Measurements from ENCODE around the gene STAG1.

Gene STAG1

DNA sequence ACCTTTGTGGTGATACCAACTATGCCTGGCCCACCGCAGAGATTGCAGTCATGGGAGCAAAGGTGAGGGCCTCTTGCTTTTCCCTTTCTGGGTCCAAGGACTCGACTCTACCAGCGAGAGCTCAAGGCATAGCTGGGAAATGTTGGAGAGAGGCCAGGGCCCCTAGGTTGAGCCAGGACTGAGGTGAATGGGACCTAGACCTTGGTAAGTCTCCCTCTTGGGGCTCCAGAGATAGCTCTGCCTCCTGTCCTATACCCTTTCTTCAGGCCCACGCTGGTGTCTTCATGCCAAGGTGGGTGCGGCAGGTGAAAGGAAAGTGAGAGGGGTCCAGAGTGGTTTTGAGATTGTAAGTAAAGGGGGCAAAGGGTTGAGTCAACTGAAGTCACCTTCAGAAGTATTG, 424.5 kb downstream of the STAG1 start:
- no peak for DNase-seq (ENCODE audit: low read depth)

GRCh38 chr3:136326316-136326715, 425.9 kb downstream of the STAG1 start:
- no peak for TF ChIP-seq CTCF (conservative IDR thresholded peaks at IDR 0.05; ENCODE audit: control insufficient read depth, insufficient read depth, low read depth, low read length)
- no peak for DNase-seq (ENCODE audit: low read depth)
- H3K4me3 ChIP-seq (ENCODE audit: control insufficient read depth, low read depth, low read length) = no peak overlapping the region

More for the DNA sequence above, 424.5 kb downstream of the STAG1 start:
- H3K4me3 ChIP-seq (ENCODE audit: control insufficient read depth, low read depth, low read length) = no peak overlapping the region
- no peak for TF ChIP-seq CTCF (conservative IDR thresholded peaks at IDR 0.05; ENCODE audit: control insufficient read depth, insufficient read depth, low read depth, low read length)

GRCh38 chr3:136311968-136312367, 440.2 kb downstream of the STAG1 start:
- TF ChIP-seq CTCF (conservative IDR thresholded peaks at IDR 0.05; ENCODE audit: control insufficient read depth, insufficient read depth, low read depth, low read length) = no peak
- no peak overlapping the region for H3K4me3 ChIP-seq (ENCODE audit: control insufficient read depth, low read depth, low read length)
- peak; percentile 34 for DNase-seq (ENCODE audit: low read depth)

GRCh38 chr3:136311261-136311660, 440.9 kb downstream of the STAG1 start:
- no peak for TF ChIP-seq CTCF (conservative IDR thresholded peaks at IDR 0.05; ENCODE audit: control insufficient read depth, insufficient read depth, low read depth, low read length)
- DNase-seq (ENCODE audit: low read depth) = no peak
- no peak overlapping the region for H3K4me3 ChIP-seq (ENCODE audit: control insufficient read depth, low read depth, low read length)

GRCh38 chr3:136305879-136306278, 446.3 kb downstream of the STAG1 start:
- DNase-seq (ENCODE audit: low read depth) = peak; percentile 75
- no peak overlapping the region for H3K4me3 ChIP-seq (ENCODE audit: control insufficient read depth, low read depth, low read length)
- peak; percentile 78 for TF ChIP-seq CTCF (conservative IDR thresholded peaks at IDR 0.05; ENCODE audit: control insufficient read depth, insufficient read depth, low read depth, low read length)

GRCh38 chr3:136300444-136300843, 451.7 kb downstream of the STAG1 start:
- no peak for TF ChIP-seq CTCF (conservative IDR thresholded peaks at IDR 0.05; ENCODE audit: control insufficient read depth, insufficient read depth, low read depth, low read length)
- DNase-seq (ENCODE audit: low read depth) = no peak
- H3K4me3 ChIP-seq (ENCODE audit: control insufficient read depth, low read depth, low read length) = no peak overlapping the region

- no peak overlapping the region for H3K4me3 ChIP-seq (ENCODE audit: control insufficient read depth, low read depth, low read length)
- no peak for TF ChIP-seq CTCF (conservative IDR thresholded peaks at IDR 0.05; ENCODE audit: control insufficient read depth, insufficient read depth, low read depth, low read length)
- DNase-seq (ENCODE audit: low read depth) = no peak
These were observed 454.4 kb downstream of the STAG1 start for GRCh38 chr3:136297826-136298225.

Measured in fibroblast of mammary gland (primary cell).